ENCODE measurements around the gene NDUFA5.
"Not testable (repeated sequence)": the region's sequence is repeated elsewhere in the genome, so short reads cannot be mapped to it uniquely, and the experiment has no call there.

Gene NDUFA5

DNA sequence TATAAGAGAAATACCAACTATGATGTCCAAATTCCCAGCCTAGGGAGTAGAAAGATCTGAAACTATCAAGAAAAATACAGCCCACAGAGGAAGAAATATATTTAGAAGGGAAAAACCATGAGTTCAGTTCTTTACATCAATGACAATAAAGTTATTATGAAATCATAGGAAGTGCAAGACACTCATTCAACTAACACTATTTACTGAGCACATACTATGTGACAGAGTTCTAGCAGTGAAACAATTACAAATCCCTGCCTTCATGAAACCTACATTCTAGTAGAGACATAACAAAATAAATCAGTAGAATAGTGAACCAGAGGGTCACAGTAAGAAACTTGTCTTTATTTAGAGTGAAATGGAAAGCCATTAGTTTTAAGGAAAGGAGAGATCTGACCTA, 2.1 kb downstream of the NDUFA5 start:
- no peak for DNase-seq

DNA sequence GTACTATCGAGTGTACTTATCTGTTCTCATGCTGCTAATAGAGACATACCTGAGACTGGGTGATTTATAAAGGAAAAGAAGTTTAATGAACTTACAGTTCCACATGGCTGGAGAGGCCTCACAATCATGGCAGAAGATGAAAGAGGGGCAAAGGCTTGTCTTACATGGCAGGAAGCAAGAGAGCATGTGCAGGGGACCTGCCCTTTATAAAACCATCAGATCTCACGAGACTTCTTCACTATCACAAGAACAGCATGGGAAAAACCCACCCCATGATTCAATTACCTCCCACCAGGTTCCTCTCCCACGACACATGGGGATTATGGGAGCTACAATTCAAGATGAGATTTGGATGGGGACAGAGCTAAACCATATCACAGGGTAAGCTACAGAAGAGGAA, 4.5 kb downstream of the NDUFA5 start:
- no peak for DNase-seq

DNA sequence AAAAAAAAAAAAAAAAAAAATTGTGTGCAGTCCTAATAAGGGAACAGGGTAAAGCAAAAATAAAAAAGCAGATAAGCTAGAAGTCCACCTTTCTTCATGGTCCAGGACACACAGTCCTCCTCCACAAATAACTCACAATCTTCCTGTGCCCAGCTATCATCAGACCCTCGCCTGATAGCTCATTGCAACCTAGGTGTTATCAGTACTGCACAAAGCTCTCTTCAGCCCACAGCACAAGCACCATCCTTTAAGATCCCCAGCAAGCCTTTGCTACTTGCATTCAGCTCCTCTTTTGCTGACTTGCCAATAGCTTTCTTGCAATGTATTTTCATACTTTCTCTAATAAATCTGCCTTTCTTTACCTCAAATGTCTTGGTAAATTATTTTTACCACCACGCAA, 5.0 kb downstream of the NDUFA5 start:
- DNase-seq: no peak

DNA sequence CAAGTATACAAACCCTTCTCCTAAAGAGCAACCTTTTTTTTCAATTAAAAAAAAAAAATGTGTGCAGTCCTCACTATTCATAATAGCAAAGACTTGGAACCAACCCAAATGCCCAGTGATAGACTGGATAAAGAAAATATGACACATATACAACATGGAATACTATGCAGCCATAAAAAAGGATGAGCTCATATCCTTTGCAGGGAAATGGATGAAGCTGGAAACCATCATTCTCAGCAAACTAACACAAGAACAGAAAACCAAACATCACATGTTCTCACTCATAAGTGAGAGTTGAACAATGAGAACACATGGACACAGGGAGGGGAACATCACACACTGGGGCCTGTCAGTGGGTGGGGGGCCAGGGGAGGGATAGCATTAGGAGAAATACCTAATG, 5.5 kb downstream of the NDUFA5 start:
- not testable (repeated sequence) for DNase-seq

DNA sequence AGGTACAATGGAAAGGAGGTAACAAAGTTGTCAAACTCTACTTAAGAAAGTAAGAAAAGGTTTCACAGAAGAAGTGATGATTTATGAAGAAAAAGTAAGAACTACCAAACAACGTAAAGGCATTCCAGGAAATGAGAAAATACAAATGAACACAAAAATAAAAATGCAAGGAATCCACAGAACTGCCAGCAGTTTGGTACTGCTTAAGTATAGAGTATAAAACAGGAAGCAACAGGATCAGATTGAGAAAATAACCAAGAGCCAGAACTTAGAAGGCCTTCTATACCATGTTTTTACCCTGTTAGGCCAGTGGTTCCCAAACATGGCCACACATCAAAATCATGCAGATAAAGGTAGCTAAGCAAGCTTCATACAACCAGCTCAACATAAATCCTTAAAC, 9.2 kb downstream of the NDUFA5 start:
- DNase-seq: no peak

DNA sequence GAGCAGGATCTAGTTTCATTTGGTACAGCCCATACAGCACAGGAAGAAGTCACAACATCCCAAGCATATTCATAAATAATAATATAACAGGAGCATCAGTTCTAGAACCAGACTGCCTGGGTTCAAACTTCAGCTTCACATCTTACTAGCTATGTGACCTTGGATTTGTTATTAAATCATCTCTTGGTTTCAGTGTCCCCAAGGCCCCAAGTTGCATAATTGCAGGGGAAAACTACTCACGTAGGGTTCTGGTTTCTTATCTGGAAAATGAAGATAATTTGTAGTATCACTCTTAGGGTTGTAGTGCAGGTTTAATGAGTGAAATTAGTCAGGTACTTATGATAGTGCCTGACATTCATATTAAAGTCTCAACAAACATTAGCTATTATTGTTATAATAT, 17.7 kb downstream of the NDUFA5 start:
- DNase-seq: no peak

DNA sequence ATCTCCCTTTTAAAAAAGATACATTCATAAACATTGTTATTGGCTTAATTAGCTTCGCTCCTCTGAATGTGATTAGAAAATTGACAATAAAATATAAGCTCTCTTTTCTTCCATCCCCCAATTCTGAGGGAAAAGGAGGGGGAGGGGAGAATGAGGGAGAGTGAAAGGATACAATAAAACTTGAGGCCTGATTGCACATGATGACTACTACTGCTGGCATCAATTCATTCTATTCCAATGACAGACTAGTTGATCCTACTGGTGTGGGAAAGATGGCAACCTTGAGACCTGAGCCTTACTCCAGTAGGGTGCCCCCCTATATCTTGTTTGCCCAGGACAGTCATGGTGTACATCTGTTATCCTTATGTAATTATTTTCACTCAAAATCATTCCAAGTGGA, 18.7 kb downstream of the NDUFA5 start:
- no peak for DNase-seq

DNA sequence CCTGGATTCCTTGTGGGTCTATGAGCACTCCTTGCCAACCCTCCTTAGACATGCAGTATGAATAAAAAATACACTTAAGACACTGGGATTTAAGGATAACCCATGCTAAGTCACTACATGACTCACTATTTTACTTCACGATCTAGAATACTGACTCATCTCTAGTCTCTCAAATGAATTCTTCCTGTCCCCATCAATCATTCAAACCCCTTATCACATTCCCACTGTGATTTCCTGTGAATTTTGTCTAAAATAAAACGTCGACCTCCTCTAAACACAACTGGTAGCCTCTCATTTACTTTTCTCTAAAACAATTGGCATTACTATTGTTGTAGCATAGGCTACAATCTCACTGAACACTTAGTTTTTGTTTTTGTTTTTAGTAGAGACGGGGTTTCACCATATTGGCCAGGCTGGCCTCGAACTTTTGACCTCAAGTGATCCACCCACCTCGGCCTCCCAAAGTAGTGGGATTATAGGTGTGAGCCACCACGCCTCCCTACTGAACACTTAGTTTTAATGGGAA, 19.4 kb downstream of the NDUFA5 start:
- no peak for DNase-seq

DNA sequence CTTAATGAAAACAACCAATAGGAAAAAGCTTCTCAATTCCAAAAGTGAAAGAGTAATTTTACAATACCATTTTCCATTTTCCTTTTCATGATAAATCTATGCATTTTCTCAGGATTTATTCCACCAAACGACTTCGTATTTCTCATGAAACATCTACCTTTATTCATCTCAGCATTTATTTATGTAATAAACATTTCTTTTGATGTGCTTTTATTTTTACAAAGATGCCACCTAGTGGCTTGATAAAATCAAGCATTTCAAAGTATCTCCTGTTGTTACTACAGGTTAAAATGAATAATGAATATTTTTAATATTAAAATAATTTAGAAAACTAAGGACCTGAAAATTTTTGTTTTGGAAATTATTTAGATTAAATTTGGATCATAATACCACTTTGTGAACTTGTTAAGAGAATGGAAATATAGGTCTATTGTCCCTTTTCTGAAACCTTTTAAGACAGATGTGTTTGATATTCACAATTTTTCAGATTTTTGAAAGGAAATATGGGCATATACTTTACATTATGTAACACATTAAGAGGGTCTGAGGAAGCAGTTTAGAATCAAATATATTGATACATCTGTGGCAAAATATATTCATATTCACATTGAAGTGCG, 20.5 kb downstream of the NDUFA5 start:
- DNase-seq: no peak

DNA sequence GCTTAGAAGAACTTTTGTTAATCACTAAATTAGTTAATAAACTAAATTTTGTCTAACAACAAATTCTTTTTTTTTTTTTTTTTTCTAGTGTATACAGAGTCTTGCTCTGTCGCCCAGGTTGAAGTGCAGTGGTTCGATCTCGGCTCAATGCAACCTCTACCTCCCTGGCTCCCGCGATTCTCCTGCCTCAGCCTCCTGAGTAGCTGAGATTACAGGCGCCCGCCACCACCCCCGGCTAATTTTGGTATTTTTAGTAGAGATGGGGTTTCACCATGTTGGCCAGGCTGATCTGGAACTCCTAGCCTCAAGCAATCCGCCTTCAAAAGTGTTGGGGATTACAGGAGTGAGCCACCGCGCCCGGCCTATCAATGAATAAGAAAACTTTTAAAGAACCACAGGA, 22.1 kb downstream of the NDUFA5 start:
- no peak for DNase-seq

DNA sequence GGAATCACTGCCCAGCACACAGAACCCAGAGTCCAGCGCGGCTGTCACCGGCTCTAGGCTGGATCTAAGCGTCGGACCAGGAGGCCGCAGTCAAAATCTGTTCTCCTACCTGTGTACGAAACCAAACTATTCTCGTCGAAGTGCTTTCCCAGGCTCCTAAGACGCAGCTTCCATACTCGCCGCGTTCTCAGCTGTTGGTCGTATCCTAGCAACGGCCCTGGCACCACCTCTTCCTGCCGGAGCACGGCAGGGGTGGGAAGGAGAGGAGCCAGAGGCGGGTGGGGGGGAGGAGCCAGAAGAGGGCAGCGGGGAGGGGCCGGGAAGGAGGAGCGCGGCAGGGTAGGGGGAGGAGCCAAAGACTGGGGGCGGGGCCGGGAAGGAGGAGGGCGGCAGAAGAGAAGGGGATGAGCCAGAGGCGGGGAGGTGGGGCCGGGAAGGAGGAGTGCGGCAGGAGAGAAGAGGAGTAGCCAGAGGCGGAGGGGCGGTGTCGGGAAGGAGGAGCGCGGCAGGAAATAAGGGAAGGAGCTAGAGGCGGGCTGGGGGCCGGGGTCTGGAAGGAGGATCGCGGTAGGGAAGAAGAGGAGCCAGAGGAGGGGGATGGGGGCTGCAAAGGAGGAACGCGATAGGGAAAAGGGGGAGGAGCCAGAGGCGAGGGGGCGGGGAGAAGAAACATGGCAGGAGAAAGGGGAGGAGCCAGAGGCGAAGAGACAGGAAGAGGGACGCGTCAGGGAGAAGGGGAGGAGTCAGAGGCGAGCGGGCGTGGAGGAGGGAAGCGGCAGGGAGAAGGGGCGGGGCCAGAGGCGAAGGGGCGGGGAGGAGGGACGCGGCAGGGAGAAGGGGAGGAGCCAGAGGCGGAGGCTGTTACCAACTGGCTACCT, 23.0 kb downstream of the NDUFA5 start, which contains the start of gene IQUB:
Gene IQUB (minus strand): TSS at position 213 of the 878 bp plus-strand sequence. CDS start 22,255 bp downstream, outside the sequence.
- peak; percentile 99 for DNase-seq

DNA sequence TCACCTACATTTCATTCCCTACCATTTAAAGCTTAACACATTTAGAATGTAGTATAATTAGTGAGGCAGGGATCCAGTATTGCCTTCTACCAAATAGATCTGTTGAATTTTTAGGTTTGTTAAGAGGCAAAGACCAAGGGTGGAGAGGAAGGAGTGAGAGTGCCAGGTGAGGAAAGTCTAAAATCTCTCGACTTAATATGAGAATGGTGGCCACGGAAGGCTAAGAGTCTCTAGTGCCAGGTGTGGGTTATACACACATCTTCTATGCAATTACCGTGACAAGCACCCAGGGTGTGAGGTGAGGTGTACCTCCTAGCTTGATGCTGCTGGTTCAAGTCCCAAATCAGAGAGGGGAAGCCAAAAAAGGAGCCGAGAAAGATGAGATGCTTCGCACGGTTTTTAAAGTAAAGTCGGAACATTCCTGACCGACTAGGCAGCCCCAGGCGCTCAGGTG, 23.7 kb downstream of the NDUFA5 start:
- no peak for DNase-seq

DNA sequence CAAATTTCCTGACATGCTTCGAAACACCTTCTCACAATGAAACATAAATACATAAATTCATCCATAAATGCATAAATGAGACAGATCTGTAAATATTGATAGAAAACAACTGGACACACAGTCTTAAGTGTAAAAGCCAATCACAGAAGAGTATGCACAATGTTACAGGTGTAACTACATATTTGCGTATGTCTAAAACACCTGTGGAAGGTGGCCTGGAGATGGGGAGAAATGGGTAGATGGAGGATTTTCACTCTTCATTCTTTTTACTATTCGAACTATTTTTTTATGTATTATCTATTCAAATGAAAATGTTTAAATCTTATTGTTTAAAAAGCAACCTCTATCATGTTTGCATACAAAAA, 24.1 kb downstream of the NDUFA5 start:
- DNase-seq: no peak

DNA sequence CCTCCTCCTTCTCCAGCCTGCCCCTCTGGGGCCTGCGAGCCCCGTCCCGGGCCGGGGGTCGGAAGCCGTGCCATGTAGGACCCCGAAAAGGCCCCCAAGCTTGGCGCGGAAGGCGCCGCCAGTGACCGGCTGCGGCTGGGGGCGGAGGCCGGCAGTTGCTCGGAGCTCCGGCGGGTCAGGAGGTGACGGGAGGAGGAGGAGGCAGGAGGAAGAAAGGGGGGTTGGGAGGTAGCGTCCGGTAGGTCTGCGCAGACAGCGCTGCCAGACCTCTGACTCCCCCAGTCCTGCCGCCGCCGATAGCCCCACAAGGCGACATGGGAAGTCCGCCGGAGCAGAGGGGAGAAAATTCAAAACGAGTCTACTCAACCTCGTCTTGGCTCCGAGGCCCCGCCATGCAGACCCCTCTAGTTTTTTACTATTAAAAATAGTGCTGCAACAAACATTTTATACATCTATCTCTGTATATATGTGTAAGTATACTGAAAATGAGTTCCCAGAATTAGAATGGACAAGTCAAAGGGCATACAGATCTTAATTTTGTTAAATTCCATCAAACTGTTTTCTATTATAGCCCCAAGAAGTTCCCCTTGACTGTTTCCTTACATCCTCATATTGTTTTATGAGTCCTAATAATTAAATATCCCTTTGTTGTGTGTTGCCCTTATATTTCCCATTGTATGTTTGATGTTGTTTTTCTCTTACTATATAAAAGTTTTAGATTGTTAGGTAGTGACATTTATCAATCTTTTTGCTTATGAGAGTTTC, 24.6 kb downstream of the NDUFA5 start:
- not testable (repeated sequence) for DNase-seq

DNA sequence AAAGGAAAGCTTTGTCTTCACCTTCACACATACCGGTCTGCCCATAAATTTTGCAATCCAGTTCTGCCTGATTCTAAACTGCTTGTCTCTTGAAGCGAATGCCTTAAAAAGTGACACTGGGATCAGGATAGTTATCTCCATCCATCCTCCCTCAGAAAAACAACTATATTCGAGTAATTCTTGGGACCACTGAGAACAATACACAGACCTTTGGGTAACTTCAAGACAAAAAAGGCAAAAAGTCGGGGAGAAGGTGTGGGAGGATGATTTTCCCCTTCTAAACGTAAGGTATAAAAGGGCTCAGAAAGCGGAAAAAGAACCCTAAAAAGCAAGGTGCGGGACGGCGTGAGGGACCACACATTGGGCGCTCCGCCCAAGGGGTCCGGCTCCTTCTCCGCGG, 25.3 kb downstream of the NDUFA5 start:
- DNase-seq: not testable (repeated sequence)

DNA sequence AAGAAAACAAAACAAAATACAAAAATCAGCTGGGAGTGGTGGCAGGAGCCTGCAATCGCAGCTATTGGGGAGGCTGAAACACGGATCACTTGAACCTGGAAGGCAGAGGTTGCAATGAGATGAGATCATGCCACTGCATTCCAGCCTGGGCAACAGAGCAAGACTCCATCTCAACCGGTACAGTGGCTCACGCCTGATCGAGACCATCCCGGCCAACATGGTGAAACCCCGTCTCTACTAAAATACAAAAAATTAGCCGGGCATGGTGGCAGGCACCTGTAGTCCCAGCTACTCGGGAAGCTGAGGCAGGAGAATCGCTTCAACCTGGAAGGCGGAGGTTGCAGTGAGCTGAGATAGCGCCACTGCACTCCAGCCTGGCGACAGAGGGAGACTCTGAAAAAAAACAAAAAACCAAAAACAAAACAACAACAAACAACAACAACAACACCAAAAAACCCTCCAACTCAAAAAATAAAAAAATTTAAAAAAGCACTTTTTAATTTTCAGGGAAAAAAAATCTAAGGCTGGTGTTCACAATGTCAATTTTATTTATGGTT, 27.5 kb downstream of the NDUFA5 start:
- DNase-seq: not testable (repeated sequence)

DNA sequence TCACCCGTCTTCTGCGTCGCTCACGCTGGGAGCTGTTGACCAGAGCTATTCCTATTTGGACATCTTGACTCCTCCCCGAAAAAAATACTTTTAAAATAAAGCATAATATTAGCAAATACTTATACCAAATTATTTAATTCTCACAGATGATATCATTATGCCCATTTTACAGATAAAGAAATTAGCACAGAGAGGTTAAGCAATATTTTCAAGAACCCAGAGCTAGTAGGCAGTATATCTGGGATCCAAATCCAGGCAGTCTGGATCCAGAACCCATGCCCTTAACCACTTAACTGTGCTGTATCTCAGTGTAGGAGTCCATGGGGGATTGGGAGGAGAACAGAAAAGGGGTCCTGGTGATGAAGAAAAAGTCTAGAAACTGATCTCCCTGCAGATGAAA, 29.4 kb downstream of the NDUFA5 start:
- no peak for DNase-seq

DNA sequence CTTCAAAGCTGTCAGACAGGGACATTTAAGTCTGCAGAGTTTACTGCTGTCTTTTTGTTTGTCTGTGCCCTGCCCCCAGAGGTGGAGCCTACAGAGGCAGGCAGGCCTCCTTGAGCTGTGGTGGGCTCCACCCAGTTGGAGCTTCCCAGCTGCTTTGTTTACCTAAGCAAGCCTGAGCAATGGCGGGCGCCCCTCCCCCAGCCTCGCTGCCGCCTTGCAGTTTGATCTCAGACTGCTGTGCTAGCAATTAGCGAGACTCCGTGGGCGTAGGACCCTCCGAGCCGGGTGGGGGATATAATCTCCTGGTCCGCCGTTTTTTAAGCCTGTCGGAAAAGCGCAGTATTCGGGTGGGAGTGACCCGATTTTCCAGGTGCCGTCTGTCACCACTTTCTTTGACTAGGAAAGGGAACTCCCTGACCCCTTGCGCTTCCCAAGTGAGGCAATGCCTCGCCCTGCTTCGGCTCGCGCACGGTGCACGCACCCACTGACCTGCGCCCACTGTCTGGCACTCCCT, 29.8 kb downstream of the NDUFA5 start:
- not testable (repeated sequence) for DNase-seq

DNA sequence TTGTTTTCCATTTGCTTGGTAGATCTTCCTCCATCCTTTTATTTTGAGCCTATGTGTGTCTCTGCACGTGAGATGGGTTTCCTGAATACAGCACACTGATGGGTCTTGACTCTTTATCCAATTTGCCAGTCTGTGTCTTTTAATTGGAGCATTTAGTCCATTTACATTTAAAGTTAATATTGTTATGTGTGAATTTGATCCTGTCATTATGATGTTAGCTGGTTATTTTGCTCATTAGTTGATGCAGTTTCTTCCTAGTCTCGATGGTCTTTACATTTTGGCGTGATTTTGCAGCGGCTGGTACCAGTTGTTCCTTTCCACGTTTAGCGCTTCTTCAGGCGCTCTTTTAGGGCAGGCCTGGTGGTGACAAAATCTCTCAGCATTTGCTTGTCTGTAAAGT, 31.1 kb downstream of the NDUFA5 start:
- DNase-seq: not testable (repeated sequence)

DNA sequence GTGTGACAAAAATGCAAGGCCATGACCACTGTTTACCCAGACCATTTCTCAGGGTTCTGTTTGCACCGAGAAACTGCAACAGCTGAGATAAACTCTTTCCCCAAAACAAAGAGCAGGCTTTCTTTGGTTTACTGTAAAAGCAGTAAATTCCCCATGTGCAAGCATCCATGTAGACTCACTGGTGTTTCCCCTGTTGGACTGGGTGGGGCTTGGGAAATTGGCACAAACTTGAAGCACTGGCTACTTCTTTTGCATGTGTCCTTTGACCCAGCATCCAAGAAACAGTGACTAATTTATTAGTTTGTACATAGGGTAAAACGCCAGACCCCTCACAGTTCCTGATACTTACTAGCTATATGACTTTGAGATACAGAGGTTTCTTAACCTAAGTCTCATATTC, 35.6 kb downstream of the NDUFA5 start:
- no peak for DNase-seq

DNA sequence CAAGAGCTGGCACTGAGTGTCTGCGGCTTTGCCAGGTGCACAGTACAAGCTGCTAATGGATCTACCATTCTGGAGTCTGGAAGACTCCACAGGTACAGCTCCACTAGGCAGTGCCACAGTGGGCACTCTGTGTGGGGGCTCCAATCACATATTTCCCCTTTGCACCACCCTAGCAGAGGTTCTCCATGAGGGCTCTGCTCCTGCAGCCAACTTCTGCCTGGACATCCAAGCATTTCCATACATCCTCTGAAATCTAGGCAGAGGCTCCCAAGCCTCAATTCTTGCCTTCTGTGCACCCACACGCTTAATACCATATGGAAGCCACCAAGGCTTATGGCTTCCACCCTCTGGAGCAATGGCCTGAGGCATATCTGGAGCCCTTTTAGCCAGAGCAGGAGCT, 52.4 kb downstream of the NDUFA5 start:
- no peak for DNase-seq

DNA sequence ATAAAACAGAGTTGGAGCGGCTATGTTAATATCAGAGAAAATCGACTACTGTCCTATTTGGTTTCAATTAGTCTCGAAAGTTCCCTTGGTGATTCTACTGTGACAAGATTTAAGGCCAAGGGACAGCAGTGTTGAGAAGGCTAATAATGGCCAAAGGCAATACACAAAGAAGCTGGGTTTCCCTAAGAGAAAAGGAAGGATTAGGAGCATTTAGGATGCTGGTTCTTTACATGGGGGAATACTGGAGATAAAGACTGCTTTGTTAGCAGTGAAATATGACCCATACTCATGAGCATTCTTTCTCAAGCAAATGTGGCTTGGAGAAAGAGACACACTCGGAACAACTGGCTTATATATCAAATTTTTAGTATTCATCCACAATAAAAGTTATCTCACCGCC, 55.4 kb downstream of the NDUFA5 start:
- DNase-seq: no peak
